HepG2 (cell line): Measurements from ENCODE around the gene OBSL1. TPM values are rescaled to one million over a fixed set of nuclear protein-coding genes. Genes with fewer than 3 reads are reported as not detected.

Experiments
- CERS6 ChIP-seq: sonication (generic); formaldehyde crosslinking; IDR thresholded peaks from 2 replicates; pipeline ENCODE4 v1.5.0; 2020; ENCODE audit warnings: missing genetic modification reagents
- CREB1 ChIP-seq, 2 experiments: fragments of 450-650 bp in 1 of 2; IDR thresholded peaks; 2 replicates each; pipeline ENCODE4 v1.6.1; 2016 to 2017; ENCODE audit warnings: control low read depth in 1 of 2, mild to moderate bottlenecking in 1 of 2, missing compliant biosample characterization in 1 of 2, missing genetic modification characterization in 1 of 2
- ELF1 ChIP-seq: sonication (generic); formaldehyde crosslinking; IDR thresholded peaks from 2 replicates; pipeline ENCODE4 v1.4.0; 2020; ENCODE audit warnings: missing genetic modification reagents
- FOXJ3 ChIP-seq: sonication (generic); formaldehyde crosslinking; IDR thresholded peaks from 2 replicates; pipeline ENCODE4 v1.4.0; 2020; ENCODE audit warnings: missing genetic modification reagents, mild to moderate bottlenecking, borderline replicate concordance
- GATAD2A ChIP-seq: IDR thresholded peaks from 2 replicates; pipeline ENCODE4 v1.6.1; 2016
- KDM2A ChIP-seq: sonication (generic); formaldehyde crosslinking; IDR thresholded peaks from 2 replicates; pipeline ENCODE4 v1.4.0; 2020; ENCODE audit warnings: low read depth, missing genetic modification reagents, borderline replicate concordance
- KLF12 ChIP-seq: sonication (generic); formaldehyde crosslinking; IDR thresholded peaks from 2 replicates; pipeline ENCODE4 v1.4.0; 2020; ENCODE audit warnings: missing genetic modification reagents, borderline replicate concordance
- MBD4 ChIP-seq: IDR thresholded peaks from 2 replicates; pipeline ENCODE4 v1.6.1; 2012; ENCODE audit warnings: low read length, inconsistent platforms, borderline replicate concordance
- MNT ChIP-seq: fragments of 450-650 bp; IDR thresholded peaks from 2 replicates; pipeline ENCODE4 v1.6.1; 2016
- RBFOX2 ChIP-seq: fragments of 200-400 bp; formaldehyde crosslinking; IDR thresholded peaks from 2 replicates; pipeline ENCODE4 v1.6.1; 2017; ENCODE audit warnings: low read depth, mild to moderate bottlenecking, low read length
- SP4 ChIP-seq: sonication (generic); formaldehyde crosslinking; IDR thresholded peaks from 2 replicates; pipeline ENCODE4 v1.8.1; 2023; ENCODE audit warnings: mild to moderate bottlenecking, missing genetic modification reagents
- SSRP1 ChIP-seq: IDR thresholded peaks from 2 replicates; pipeline ENCODE4 v1.6.1; 2016; ENCODE audit warnings: control low read depth
- THAP11 ChIP-seq: IDR thresholded peaks from 2 replicates; pipeline ENCODE4 v1.6.1; 2016; ENCODE audit warnings: missing biosample characterization, missing genetic modification reagents
- WIZ ChIP-seq: sonication (generic); formaldehyde crosslinking; IDR thresholded peaks from 2 replicates; pipeline ENCODE4 v1.5.1; 2020; ENCODE audit warnings: mild to moderate bottlenecking, missing genetic modification reagents
- ZBTB21 ChIP-seq: sonication (generic); formaldehyde crosslinking; IDR thresholded peaks from 2 replicates; pipeline ENCODE4 v1.4.0; 2020; ENCODE audit warnings: missing genetic modification reagents
- ZBTB7A ChIP-seq: sonication (generic); formaldehyde crosslinking; IDR thresholded peaks from 2 replicates; pipeline ENCODE4 v1.8.0; 2022; ENCODE audit warnings: mild to moderate bottlenecking, missing genetic modification reagents
- ZBTB7B ChIP-seq: sonication (generic); formaldehyde crosslinking; IDR thresholded peaks from 2 replicates; pipeline ENCODE4 v1.4.0; 2020; ENCODE audit warnings: missing genetic modification reagents
- ZNF225 ChIP-seq: sonication (generic); formaldehyde crosslinking; IDR thresholded peaks from 2 replicates; pipeline ENCODE4 v1.4.0; 2020; ENCODE audit warnings: mild to moderate bottlenecking, missing genetic modification reagents
- ZNF256 ChIP-seq: sonication (generic); formaldehyde crosslinking; conservative IDR thresholded peaks from 2 replicates; pipeline ENCODE4 v1.4.0; 2020; ENCODE audit warnings: missing genetic modification reagents
- ZNF260 ChIP-seq: sonication (generic); formaldehyde crosslinking; IDR thresholded peaks from 2 replicates; pipeline ENCODE4 v1.4.0; 2020; ENCODE audit warnings: missing genetic modification reagents, low read depth, mild to moderate bottlenecking, borderline replicate concordance
- ZNF292 ChIP-seq: sonication (generic); formaldehyde crosslinking; IDR thresholded peaks from 2 replicates; pipeline ENCODE4 v1.8.1; 2022; ENCODE audit warnings: mild to moderate bottlenecking, low read depth, missing genetic modification reagents, borderline replicate concordance
- ZNF335 ChIP-seq: sonication (generic); formaldehyde crosslinking; IDR thresholded peaks from 2 replicates; pipeline ENCODE4 v1.4.0; 2020; ENCODE audit warnings: missing genetic modification reagents
- ZNF414 ChIP-seq: sonication (generic); formaldehyde crosslinking; IDR thresholded peaks from 2 replicates; pipeline ENCODE4 v1.5.0; 2020; ENCODE audit warnings: missing genetic modification reagents
- ZNF564 ChIP-seq: sonication (generic); formaldehyde crosslinking; IDR thresholded peaks from 2 replicates; pipeline ENCODE4 v1.8.1; 2023; ENCODE audit warnings: mild to moderate bottlenecking, missing genetic modification reagents
- ZNF567 ChIP-seq: sonication (generic); formaldehyde crosslinking; IDR thresholded peaks from 2 replicates; pipeline ENCODE4 v1.8.1; 2023; ENCODE audit warnings: mild to moderate bottlenecking, missing genetic modification reagents, borderline replicate concordance
- ZNF576 ChIP-seq: sonication (generic); formaldehyde crosslinking; IDR thresholded peaks from 2 replicates; pipeline ENCODE4 v1.4.0; 2020; ENCODE audit warnings: mild to moderate bottlenecking, missing genetic modification reagents
- ZNF674 ChIP-seq: sonication (generic); formaldehyde crosslinking; IDR thresholded peaks from 2 replicates; pipeline ENCODE4 v1.5.0; 2020; ENCODE audit warnings: low read depth, mild to moderate bottlenecking, missing genetic modification reagents
- ZNF776 ChIP-seq: sonication (generic); formaldehyde crosslinking; IDR thresholded peaks from 2 replicates; pipeline ENCODE4 v1.4.0; 2020; ENCODE audit warnings: mild to moderate bottlenecking, missing genetic modification reagents
- ZSCAN5A ChIP-seq: sonication (generic); formaldehyde crosslinking; IDR thresholded peaks from 2 replicates; pipeline ENCODE4 v1.8.0; 2022; ENCODE audit warnings: mild to moderate bottlenecking, missing genetic modification reagents, borderline replicate concordance
- polyA plus RNA-seq, 8 experiments: library from polyadenylated mRNA; depleted of rRNA in 3 of 8; stranded (reverse) in 7 of 8; unstranded in 1 of 8; fragments of >200 nt; fragmentation: Illumina TruSeq in 4 of 8; extraction: Trizol in 4 of 8; gene quantifications; 2 replicates each; pipeline versions ENCODE4 v1.2.1 to v1.2.3, GENCODE V29; 2011 to 2016; ENCODE audit warnings: low read depth in 4 of 8, missing spikeins in 1 of 8, mixed read lengths in 1 of 8; ENCODE audit not compliant: insufficient read depth in 1 of 8
- total RNA-seq, 5 experiments: library from RNA; depleted of rRNA; stranded (reverse); fragments of >200 nt; fragmentation: Illumina TruSeq; extraction: Trizol; gene quantifications; 2 replicates each; pipeline ENCODE4 v1.2.3, GENCODE V29; 2016; ENCODE audit warnings: low read depth in 1 of 5

The OBSL1 gene
- total and polyA plus RNA-seq, 2 of the 13 experiments (the other 11 are each of a cell fraction or from before 2014, with no cell fraction given): 86.7 to 218 TPM

- TF ChIP-seq MNT (peak; percentile 41; the same call in 1 of the 2 replicates), KDM2A (CRISPR knock-in tag) (0 out of 2 replicates have a peak, but pooled peaks have one; percentile 70), ZNF567 (CRISPR knock-in tag) (no peak), KLF12 (CRISPR knock-in tag) (no peak; the same call in 1 of the 2 replicates), ZNF225 (CRISPR knock-in tag) (no peak), ZNF414 (CRISPR knock-in tag) (0 out of 2 replicates have a peak, but pooled peaks have one; percentile 22), ZNF674 (CRISPR knock-in tag) (no peak), CERS6 (CRISPR knock-in tag) (no peak), SP4 (CRISPR knock-in tag) (peak; percentile 24; the same call in 1 of the 2 replicates), FOXJ3 (CRISPR knock-in tag) (no peak), CREB1 (IDR thresholded peaks at IDR 0.05) (no peak), CREB1 (CRISPR knock-in tag; IDR thresholded peaks at IDR 0.05) (no peak), ZNF260 (no peak), ZSCAN5A (CRISPR knock-in tag) (no peak), ZNF256 (CRISPR knock-in tag) (no peak), ZBTB21 (peak; percentile 66), GATAD2A (peak; percentile 93), ZNF576 (CRISPR knock-in tag) (no peak), ZNF335 (peak; percentile 67; the same call in 1 of the 2 replicates), ZBTB7A (CRISPR knock-in tag) (no peak), ELF1 (CRISPR knock-in tag) (peak; percentile 62), ZNF776 (CRISPR knock-in tag) (no peak), SSRP1 (CRISPR knock-in tag) (no peak), ZNF564 (CRISPR knock-in tag) (no peak), RBFOX2 (no peak), ZBTB7B (CRISPR knock-in tag) (peak; percentile 55; the same call in 1 of the 2 replicates), WIZ (no peak), MBD4 (no peak), ZNF292 (CRISPR knock-in tag) (no peak), THAP11 (CRISPR knock-in tag) (peak; percentile 72)
These were observed 25.4 kb downstream of the OBSL1 start (continued) for GRCh38 chr2:219545943-219546352.
